ENCODE data around the gene ERP44.

GRCh38 chr9:100125910-100126309 lies 27.1 kb upstream of the ERP44 start:
- no peak for TF ChIP-seq TAF1 (IDR thresholded peaks at IDR 0.05; ENCODE audit: borderline replicate concordance, low read depth, low read length)
- no peak for TF ChIP-seq POLR2A (IDR thresholded peaks at IDR 0.05; ENCODE audit: low read depth, low read length)
- TF ChIP-seq POLR2AphosphoS5 (IDR thresholded peaks at IDR 0.05; ENCODE audit: low read depth, low read length) = no peak
